H1 (cell line): ENCODE results near the gene NPSR1.

ENCODE experiments used
- MAX ChIP-seq: IDR thresholded peaks from 2 replicates; pipeline ENCODE4 v1.6.1; 2012; ENCODE audit warnings: inconsistent platforms
- RNF2 ChIP-seq: fragments of 200-900, 300-1000 bp; sonication (generic); IDR thresholded peaks from 2 replicates; pipeline ENCODE4 v1.7.1; 2016; ENCODE audit warnings: borderline replicate concordance, low read depth, mild to moderate bottlenecking, antibody characterized with exemption, low read length; ENCODE audit not compliant: poor library complexity, severe bottlenecking; ENCODE audit errors: missing control alignments

GRCh38 chr7:34757570-34758110, 99.6 kb downstream of the NPSR1 start:
- TF ChIP-seq RNF2 (no peak), MAX (no peak)
